HFFc6 (cell line): ENCODE measurements around the gene TCTN2. TPM values are rescaled to one million over a fixed set of nuclear protein-coding genes. Genes with fewer than 3 reads are reported as not detected.

ENCODE experiments used
- DNase-seq: peaks from one replicate; pipeline ENCODE4 v3.0.0-alpha.2; 2018
- H3K27ac Mint-ChIP-seq: 2 replicates; pipeline ENCODE4 v1.8.0; 2020; ENCODE audit warnings: mild to moderate bottlenecking, mixed read lengths
- H3K27me3 Mint-ChIP-seq: 2 replicates; pipeline ENCODE4 v1.8.0; 2021; ENCODE audit warnings: mild to moderate bottlenecking, moderate library complexity, mixed read lengths; ENCODE audit not compliant: insufficient read depth
- H3K36me3 Mint-ChIP-seq: 2 replicates; pipeline ENCODE4 v1.8.0; 2021; ENCODE audit warnings: low read depth, mixed read lengths
- H3K4me1 Mint-ChIP-seq: 2 replicates; pipeline ENCODE4 v1.8.0; 2020; ENCODE audit warnings: low read depth, mixed read lengths
- H3K4me3 Mint-ChIP-seq: 2 replicates; pipeline ENCODE4 v1.8.0; 2020; ENCODE audit warnings: mild to moderate bottlenecking, moderate library complexity, mixed read lengths
- H3K9me3 Mint-ChIP-seq: 2 replicates; pipeline ENCODE4 v1.8.0; 2020; ENCODE audit warnings: mild to moderate bottlenecking, mixed read lengths
- total RNA-seq, 6 experiments: library from RNA; stranded (reverse); fragmentation: NEBNext Ultra II Directional; extraction: Animal tissue kit (Norgen Biotek cat#: 25700); gene quantifications; 2 replicates in 1 of 6; 3 replicates in 5 of 6; pipeline ENCODE4 v1.2.3, GENCODE V29; 2021
- TF ChIP-seq, protein P1 (sequence below): fragments of 200-600 bp; sonication (generic); IDR thresholded peaks from 2 replicates; pipeline ENCODE4 v1.5.0; 2021; ENCODE audit warnings: antibody characterized with exemption, mild to moderate bottlenecking

Gene TCTN2
- total RNA-seq, 6 experiments from 2014 or later = 6.5 to 11.2 (median 9.5) TPM

DNA sequence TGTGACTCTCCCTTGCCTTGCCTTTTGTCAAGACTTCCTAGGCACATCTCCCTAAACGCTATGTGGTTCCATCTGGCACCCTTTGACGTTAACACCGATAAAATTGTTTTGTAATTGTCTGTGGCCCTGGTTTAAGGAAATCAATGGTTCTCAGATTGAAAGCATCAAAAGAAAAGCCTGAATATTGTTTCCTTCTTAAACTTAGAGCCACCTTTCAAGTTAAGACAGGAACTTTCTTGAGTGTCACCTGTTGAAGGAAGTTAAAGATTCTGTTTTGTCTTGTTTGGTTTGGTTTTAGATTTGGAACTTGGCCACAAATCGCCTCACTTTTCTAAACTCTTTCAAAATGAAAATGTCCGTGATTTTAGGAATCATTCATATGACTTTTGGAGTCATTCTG, 76.4 kb downstream of the TCTN2 start:
- Mint-ChIP-seq H3K27me3 (no peaks in the 10 kb centered on the region; the same call in 1 of the 2 replicates), H3K4me1 (no peaks in the 10 kb centered on the region), H3K4me3 (no peak overlapping the region), H3K9me3 (no peaks in the 10 kb centered on the region), H3K27ac (no peak overlapping the region), H3K36me3 (peaks cover 11% of the 10 kb centered on the region)
- TF ChIP-seq, protein P1, sequence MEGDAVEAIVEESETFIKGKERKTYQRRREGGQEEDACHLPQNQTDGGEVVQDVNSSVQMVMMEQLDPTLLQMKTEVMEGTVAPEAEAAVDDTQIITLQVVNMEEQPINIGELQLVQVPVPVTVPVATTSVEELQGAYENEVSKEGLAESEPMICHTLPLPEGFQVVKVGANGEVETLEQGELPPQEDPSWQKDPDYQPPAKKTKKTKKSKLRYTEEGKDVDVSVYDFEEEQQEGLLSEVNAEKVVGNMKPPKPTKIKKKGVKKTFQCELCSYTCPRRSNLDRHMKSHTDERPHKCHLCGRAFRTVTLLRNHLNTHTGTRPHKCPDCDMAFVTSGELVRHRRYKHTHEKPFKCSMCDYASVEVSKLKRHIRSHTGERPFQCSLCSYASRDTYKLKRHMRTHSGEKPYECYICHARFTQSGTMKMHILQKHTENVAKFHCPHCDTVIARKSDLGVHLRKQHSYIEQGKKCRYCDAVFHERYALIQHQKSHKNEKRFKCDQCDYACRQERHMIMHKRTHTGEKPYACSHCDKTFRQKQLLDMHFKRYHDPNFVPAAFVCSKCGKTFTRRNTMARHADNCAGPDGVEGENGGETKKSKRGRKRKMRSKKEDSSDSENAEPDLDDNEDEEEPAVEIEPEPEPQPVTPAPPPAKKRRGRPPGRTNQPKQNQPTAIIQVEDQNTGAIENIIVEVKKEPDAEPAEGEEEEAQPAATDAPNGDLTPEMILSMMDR = no peak
- DNase-seq = no peak

DNA sequence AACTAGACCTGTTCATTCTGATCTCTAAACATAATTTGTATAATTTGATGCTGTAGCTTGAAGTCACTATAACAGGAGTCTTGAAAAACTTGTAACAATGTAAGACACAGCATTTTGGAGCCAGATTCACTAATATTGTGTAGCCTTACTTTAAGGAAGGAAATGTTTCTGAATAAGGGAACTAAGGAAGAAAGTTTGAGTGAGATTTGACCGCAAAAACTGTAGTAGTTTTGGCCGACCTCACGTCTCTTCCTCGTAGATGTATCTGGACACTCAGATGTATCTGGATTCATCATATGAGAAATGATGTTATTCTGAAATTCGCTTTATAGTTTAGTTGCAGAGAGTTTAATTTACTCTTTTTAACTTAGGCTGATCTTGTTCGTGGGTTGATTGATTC, 77.2 kb downstream of the TCTN2 start:
- H3K9me3 Mint-ChIP-seq = no peaks in the 10 kb centered on the region
- H3K36me3 Mint-ChIP-seq = peaks cover 8% of the 10 kb centered on the region
- DNase-seq = no peak
- H3K27me3 Mint-ChIP-seq = no peaks in the 10 kb centered on the region; the same call in 1 of the 2 replicates
- H3K4me1 Mint-ChIP-seq = no peaks in the 10 kb centered on the region
- no peak overlapping the region for H3K4me3 Mint-ChIP-seq
- H3K27ac Mint-ChIP-seq = no peak overlapping the region
- TF ChIP-seq, protein P1 = no peak

DNA sequence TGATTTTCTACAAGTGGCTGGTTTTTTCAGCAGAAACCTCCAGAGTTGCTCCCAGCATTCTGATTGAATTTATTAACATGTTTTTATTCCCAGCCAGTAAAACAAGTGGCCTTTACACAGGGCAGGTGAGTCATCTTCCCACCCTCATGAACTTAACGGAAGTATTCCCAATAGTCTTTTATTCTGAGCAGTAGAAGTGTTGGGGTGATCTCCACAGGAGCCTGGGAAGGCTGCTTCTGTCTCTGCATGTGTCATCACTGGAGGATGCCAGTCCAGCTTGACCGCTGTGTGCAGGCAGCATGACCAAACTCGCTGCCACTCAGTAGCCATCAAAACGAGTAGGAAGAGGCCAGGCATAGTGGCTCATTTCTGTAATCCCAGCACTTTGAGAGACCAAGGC, 77.7 kb downstream of the TCTN2 start:
- no peaks in the 10 kb centered on the region for H3K9me3 Mint-ChIP-seq
- H3K36me3 Mint-ChIP-seq = peaks cover 7% of the 10 kb centered on the region
- H3K27me3 Mint-ChIP-seq = no peaks in the 10 kb centered on the region; the same call in 1 of the 2 replicates
- TF ChIP-seq, protein P1 = no peak
- DNase-seq = no peak
- H3K4me1 Mint-ChIP-seq = no peaks in the 10 kb centered on the region
- no peak overlapping the region for H3K27ac Mint-ChIP-seq
- H3K4me3 Mint-ChIP-seq = no peak overlapping the region

DNA sequence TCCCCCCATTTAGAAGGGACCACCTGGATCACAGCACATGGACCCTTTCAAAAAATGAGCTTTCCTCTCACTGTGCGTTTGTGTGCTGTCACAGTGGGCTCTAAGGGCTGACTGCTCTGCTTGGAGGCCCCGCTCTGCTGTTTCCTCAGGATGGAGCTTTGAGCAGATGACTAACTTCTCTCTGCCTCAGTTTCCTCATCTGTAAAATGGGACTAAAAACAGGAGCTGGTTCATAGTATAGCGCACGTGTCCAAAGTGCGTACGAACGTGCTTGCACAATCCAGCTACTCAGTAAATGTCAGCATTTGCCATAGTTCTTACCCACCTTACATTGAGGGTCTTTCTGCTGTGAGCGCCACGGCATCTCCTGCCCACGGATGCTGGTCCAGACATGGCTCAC, 78.4 kb downstream of the TCTN2 start:
- DNase-seq = no peak
- Mint-ChIP-seq H3K9me3 (no peaks in the 10 kb centered on the region), H3K4me1 (no peaks in the 10 kb centered on the region), H3K27me3 (peaks cover 2% of the 10 kb centered on the region), H3K27ac (no peak overlapping the region), H3K36me3 (peaks cover 7% of the 10 kb centered on the region), H3K4me3 (no peak overlapping the region)
- TF ChIP-seq, protein P1 = no peak

DNA sequence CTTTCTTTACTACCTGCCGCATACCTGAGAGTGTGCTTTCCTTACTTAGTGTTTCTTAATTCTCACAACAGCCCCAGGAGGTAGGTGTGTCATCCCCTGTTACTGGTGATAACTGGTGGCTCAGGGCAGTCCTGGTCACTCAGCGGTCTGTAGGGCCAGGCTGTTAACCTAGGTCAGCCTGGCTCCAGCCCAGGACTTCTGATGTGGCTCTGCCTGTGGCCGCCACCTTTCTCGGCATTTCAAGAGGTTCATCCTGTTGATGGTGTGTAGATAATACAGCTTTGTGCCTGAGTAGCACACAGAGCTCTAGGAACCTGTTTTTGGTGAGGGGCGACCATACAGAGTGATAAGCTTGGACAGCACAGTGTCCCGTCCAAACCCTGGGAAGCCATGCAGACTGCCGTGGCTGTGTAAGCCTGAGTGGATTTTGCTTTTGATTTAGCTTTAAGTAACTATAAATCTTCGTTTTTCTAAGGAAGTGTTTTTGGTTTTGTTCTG, 79.3 kb downstream of the TCTN2 start:
- H3K4me3 Mint-ChIP-seq = no peak overlapping the region
- H3K36me3 Mint-ChIP-seq = peaks cover 7% of the 10 kb centered on the region
- DNase-seq = no peak
- H3K27ac Mint-ChIP-seq = no peak overlapping the region
- H3K4me1 Mint-ChIP-seq = no peaks in the 10 kb centered on the region
- peaks cover 2% of the 10 kb centered on the region for H3K27me3 Mint-ChIP-seq
- no peaks in the 10 kb centered on the region for H3K9me3 Mint-ChIP-seq
- TF ChIP-seq, protein P1 = no peak

DNA sequence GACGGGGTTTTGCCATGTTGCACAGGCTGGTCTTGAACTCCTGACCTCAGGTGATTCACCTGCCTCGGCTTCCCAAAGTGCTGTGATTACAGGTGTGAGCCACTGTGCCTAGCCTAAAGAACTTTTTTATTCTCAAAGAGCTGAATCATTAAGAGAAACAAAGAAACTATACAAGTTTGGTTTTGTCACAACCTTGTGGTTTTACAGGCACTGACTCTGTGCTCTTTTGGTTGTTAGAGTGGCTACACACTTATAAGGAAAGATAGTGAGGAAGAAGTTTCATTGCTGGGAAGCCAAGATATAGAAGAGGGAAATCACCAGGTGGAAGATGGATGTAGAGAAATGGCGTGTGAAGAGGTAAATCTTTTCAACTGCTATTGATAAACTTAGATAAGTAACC, 81.1 kb downstream of the TCTN2 start:
- peaks cover 7% of the 10 kb centered on the region for H3K36me3 Mint-ChIP-seq
- DNase-seq = no peak
- no peak overlapping the region for H3K27ac Mint-ChIP-seq
- H3K4me3 Mint-ChIP-seq = no peak overlapping the region
- H3K9me3 Mint-ChIP-seq = no peaks in the 10 kb centered on the region
- no peaks in the 10 kb centered on the region for H3K4me1 Mint-ChIP-seq
- peaks cover 2% of the 10 kb centered on the region for H3K27me3 Mint-ChIP-seq
- TF ChIP-seq, protein P1 = no peak
